Smooth muscle cell (in vitro differentiated cells): Measurements from ENCODE around the gene CADM2. TPM values are rescaled to one million over a fixed set of nuclear protein-coding genes. Genes with fewer than 3 reads are reported as not detected.

Source experiments
- DNase-seq: peaks from one replicate; lab custom pipeline; 2025; ENCODE audit not compliant: unreplicated experiment; lab: John Stamatoyannopoulos, UW
- H2AFZ ChIP-seq: fragments of 200-600 bp; sonication (generic); 2 replicates; pipeline ENCODE4 v1.6.0; 2016; ENCODE audit warnings: antibody characterized with exemption, low read depth, mild to moderate bottlenecking
- H3F3A ChIP-seq: fragments of 200-600 bp; sonication (generic); 2 replicates; pipeline ENCODE4 v1.6.0; 2017; ENCODE audit warnings: antibody characterized with exemption, low read depth
- H3K27ac ChIP-seq: fragments of 200-600 bp; sonication (generic); 2 replicates; pipeline ENCODE4 v1.5.1; 2016; ENCODE audit warnings: low read depth, mild to moderate bottlenecking
- H3K27me3 ChIP-seq: fragments of 200-600 bp; sonication (generic); 2 replicates; pipeline ENCODE4 v1.6.1; 2016; ENCODE audit warnings: low read depth, mild to moderate bottlenecking
- H3K36me3 ChIP-seq: fragments of 200-600 bp; sonication (generic); 2 replicates; pipeline ENCODE4 v1.5.1; 2016; ENCODE audit warnings: low read depth
- H3K4me1 ChIP-seq: fragments of 200-600 bp; sonication (generic); 2 replicates; pipeline ENCODE4 v1.5.1; 2016; ENCODE audit warnings: low read depth
- H3K4me2 ChIP-seq: fragments of 200-600 bp; sonication (generic); 2 replicates; pipeline ENCODE4 v1.6.0; 2016; ENCODE audit warnings: mild to moderate bottlenecking
- H3K4me3 ChIP-seq: fragments of 200-600 bp; sonication (generic); 2 replicates; pipeline ENCODE4 v1.5.1; 2016; ENCODE audit warnings: mild to moderate bottlenecking
- H3K79me2 ChIP-seq: fragments of 200-600 bp; sonication (generic); 2 replicates; pipeline ENCODE4 v1.6.0; 2016; ENCODE audit warnings: low read depth, mild to moderate bottlenecking
- H3K9ac ChIP-seq: fragments of 200-600 bp; sonication (generic); 2 replicates; pipeline ENCODE4 v1.6.0; 2016; ENCODE audit warnings: low read depth
- H3K9me3 ChIP-seq: fragments of 200-600 bp; sonication (generic); replicated peaks from 2 replicates; pipeline ENCODE4 v1.5.1; 2016; ENCODE audit warnings: low read depth
- H4K20me1 ChIP-seq: fragments of 200-600 bp; sonication (generic); 2 replicates; pipeline ENCODE4 v1.6.0; 2016; ENCODE audit warnings: low read depth
- CTCF ChIP-seq: fragments of 200-600 bp; sonication (generic); IDR thresholded peaks from 2 replicates; pipeline ENCODE4 v1.5.1; 2017; ENCODE audit warnings: borderline replicate concordance, mild to moderate bottlenecking, antibody characterized with exemption; ENCODE audit not compliant: insufficient read depth, poor library complexity, severe bottlenecking
- WGBS: methylation state at CpG from one replicate; pipeline ENCODE4 v1.1.7; 2016; ENCODE audit warnings: low lambda C conversion rate; 5-methylcytosine and 5-hydroxymethylcytosine counted together
- polyA plus RNA-seq: library from polyadenylated mRNA; unstranded; fragments of >200 nt; fragmentation: Nextera tagmentation; extraction: Ambion mirVana; gene quantifications from 2 replicates; pipeline ENCODE4 v1.2.1, GENCODE V29; 2016
- total RNA-seq: library from RNA; depleted of rRNA; stranded (reverse); fragments of >200 nt; gene quantifications from 2 replicates; pipeline ENCODE4 v1.2.3, GENCODE V29; 2014

The CADM2 gene
- total and polyA plus RNA-seq, 2 experiments from 2014 or later: 0.13 TPM; not detected in 1

- Histone ChIP-seq H3F3A (no peaks in the 10 kb centered on the region), H2AFZ (no peak overlapping the region), H3K27me3 (no peaks in the 10 kb centered on the region), H3K79me2 (no peaks in the 10 kb centered on the region), H3K4me3 (no peak overlapping the region), H3K27ac (no peak overlapping the region), H3K4me2 (no peak overlapping the region), H3K4me1 (no peaks in the 10 kb centered on the region), H3K9ac (no peak overlapping the region), H3K36me3 (no peaks in the 10 kb centered on the region), H4K20me1 (no peaks in the 10 kb centered on the region), H3K9me3 (no peaks in the 10 kb centered on the region)
- no peak for TF ChIP-seq CTCF
- DNase-seq: no peak
- WGBS: 92% methylated on average over 2 of the region's 2 CpGs
Observed at GRCh38 chr3:85210540-85210939, 251.8 kb downstream of the CADM2 start.

- Histone ChIP-seq H3K4me2 (no peak overlapping the region), H2AFZ (no peak overlapping the region), H3K9ac (no peak overlapping the region), H3K27me3 (no peaks in the 10 kb centered on the region), H3K4me1 (no peaks in the 10 kb centered on the region), H3K9me3 (no peaks in the 10 kb centered on the region), H4K20me1 (no peaks in the 10 kb centered on the region), H3K27ac (no peak overlapping the region), H3K4me3 (no peak overlapping the region), H3K79me2 (no peaks in the 10 kb centered on the region), H3F3A (no peaks in the 10 kb centered on the region), H3K36me3 (no peaks in the 10 kb centered on the region)
- 74% methylated on average over 6 of the region's 6 CpGs for WGBS
- no peak for TF ChIP-seq CTCF
- no peak for DNase-seq
Observed at GRCh38 chr3:85228966-85229365, 270.2 kb downstream of the CADM2 start.

- no peak for TF ChIP-seq CTCF
- DNase-seq: no peak
- H4K20me1 ChIP-seq: no peaks in the 10 kb centered on the region
- H3K27me3 ChIP-seq: no peaks in the 10 kb centered on the region
- H3K27ac ChIP-seq: no peak overlapping the region
- no peak overlapping the region for H3K4me2 ChIP-seq
- no peaks in the 10 kb centered on the region for H3F3A ChIP-seq
- no peak overlapping the region for H2AFZ ChIP-seq
- H3K36me3 ChIP-seq: no peaks in the 10 kb centered on the region
- no peak overlapping the region for H3K4me3 ChIP-seq
- H3K9me3 ChIP-seq: no peaks in the 10 kb centered on the region
- H3K4me1 ChIP-seq: no peaks in the 10 kb centered on the region
- WGBS: 87% methylated on average over 4 of the region's 4 CpGs
- H3K79me2 ChIP-seq: no peaks in the 10 kb centered on the region
- H3K9ac ChIP-seq: no peak overlapping the region
Observed at GRCh38 chr3:85244091-85244490, 285.3 kb downstream of the CADM2 start.

GRCh38 chr3:85244519-85244918, 285.7 kb downstream of the CADM2 start:
- no peaks in the 10 kb centered on the region for H3K36me3 ChIP-seq
- DNase-seq: no peak
- TF ChIP-seq CTCF: no peak
- no peak overlapping the region for H2AFZ ChIP-seq
- H3F3A ChIP-seq: no peaks in the 10 kb centered on the region
- H3K4me2 ChIP-seq: no peak overlapping the region
- no peaks in the 10 kb centered on the region for H3K79me2 ChIP-seq
- H3K9me3 ChIP-seq: no peaks in the 10 kb centered on the region
- H3K9ac ChIP-seq: no peak overlapping the region
- H3K4me3 ChIP-seq: no peak overlapping the region
- H3K27ac ChIP-seq: no peak overlapping the region
- H3K27me3 ChIP-seq: no peaks in the 10 kb centered on the region
- WGBS: 92% methylated on average over 2 of the region's 2 CpGs
- H4K20me1 ChIP-seq: no peaks in the 10 kb centered on the region
- no peaks in the 10 kb centered on the region for H3K4me1 ChIP-seq
